GM23338 (cell line): ENCODE data around the gene GATAD2A.

Source experiments
- CREB1 ChIP-seq: fragments of 250-450 bp; sonication (Bioruptor Pico); IDR thresholded peaks from 2 replicates; pipeline ENCODE4 v1.5.0; 2020; ENCODE audit warnings: low read depth, mild to moderate bottlenecking, moderate library complexity
- CTCF ChIP-seq, 2 experiments: fragments of 200-600 bp in 1 of 2; sonication (generic) in 1 of 2; conservative IDR thresholded peaks; 2 replicates each; pipeline versions ENCODE4 v1.5.1 to v1.6.1; 2016 to 2017; ENCODE audit warnings: antibody characterized with exemption in 2 of 2, low read depth in 2 of 2, mild to moderate bottlenecking in 2 of 2, moderate library complexity in 1 of 2
- EZH2 ChIP-seq: fragments of 200-600 bp; sonication (generic); IDR thresholded peaks from one replicate; pipeline ENCODE4 v1.8.0; 2017; ENCODE audit warnings: antibody characterized with exemption, mild to moderate bottlenecking, low read depth; ENCODE audit not compliant: unreplicated experiment
- EZH2phosphoT487 ChIP-seq: fragments of 200-600 bp; sonication (generic); IDR thresholded peaks from one replicate; pipeline ENCODE4 v1.8.1; 2018; ENCODE audit warnings: antibody characterized with exemption; ENCODE audit not compliant: unreplicated experiment
- JUNB ChIP-seq: IDR thresholded peaks from one replicate; pipeline ENCODE4 v1.6.1; 2016; ENCODE audit warnings: antibody characterized with exemption; ENCODE audit not compliant: unreplicated experiment
- POLR2AphosphoS5 ChIP-seq: IDR thresholded peaks from 2 replicates; pipeline ENCODE4 v1.6.1; 2016; ENCODE audit warnings: antibody characterized with exemption, low read depth
- REST ChIP-seq: IDR thresholded peaks from one replicate; pipeline ENCODE4 v1.6.1; 2018; ENCODE audit warnings: antibody characterized with exemption; ENCODE audit not compliant: unreplicated experiment
- STAT1 ChIP-seq: IDR thresholded peaks from one replicate; pipeline ENCODE4 v1.6.1; 2016; ENCODE audit warnings: antibody characterized with exemption; ENCODE audit not compliant: unreplicated experiment

GRCh38 chr19:19426216-19426615 lies 20.7 kb downstream of the GATAD2A start:
- TF ChIP-seq CTCF (conservative IDR thresholded peaks at IDR 0.05; ENCODE audit: low read depth in 2 of 2) (no peak), POLR2AphosphoS5 (no peak), JUNB (no peak), EZH2phosphoT487 (no peak), REST (no peak), EZH2 (no peak), STAT1 (no peak), CREB1 (no peak)
